Left lung (tissue), 10 donors: ENCODE measurements around the gene ZNF3. TPM values are rescaled to one million over a fixed set of nuclear protein-coding genes. Genes with fewer than 3 reads are reported as not detected.

Experiments
- ATAC-seq: fragments of 200-7000 bp; cut with Tn5 transposase; one replicate; pipeline ENCODE4 v1.9.1; 2020; ENCODE audit warnings: moderate library complexity
- DNase-seq, 4 donors: peaks; one replicate each; pipeline ENCODE4 v3.0.0-alpha.2; 2013 to 2020
- H3K27ac ChIP-seq, 2 donors: fragments of 200-600 bp; sonication (generic) in 1 of 2; one replicate each; pipeline versions ENCODE4 v1.5.0 to v1.8.0; 2020 to 2021
- H3K27me3 ChIP-seq, 2 donors: fragments of 200-600 bp; sonication (generic) in 1 of 2; one replicate each; pipeline versions ENCODE4 v1.5.0 to v1.8.0; 2020 to 2021
- H3K36me3 ChIP-seq, 2 donors: fragments of 200-600 bp; sonication (generic) in 1 of 2; one replicate each; pipeline versions ENCODE4 v1.5.0 to v1.8.0; 2020 to 2021
- H3K4me1 ChIP-seq, 2 donors: fragments of 200-600 bp; one replicate each; pipeline ENCODE4 v1.8.0; 2021
- H3K4me3 ChIP-seq, 2 donors: fragments of 200-600 bp; sonication (generic) in 1 of 2; one replicate each; pipeline versions ENCODE4 v1.5.0 to v1.8.0; 2020 to 2021; ENCODE audit warnings: mild to moderate bottlenecking in 1 of 2
- H3K9me3 ChIP-seq, 2 donors: fragments of 200-600 bp; sonication (generic) in 1 of 2; one replicate each; pipeline versions ENCODE4 v1.5.0 to v1.8.0; 2020 to 2021
- CTCF ChIP-seq, 2 donors: fragments of 200-600 bp; sonication (generic) in 1 of 2; IDR thresholded peaks; one replicate each; pipeline versions ENCODE4 v1.5.0 to v1.8.0; 2021; ENCODE audit warnings: antibody characterized with exemption in 2 of 2
- intact Hi-C, 2 donors: fragments of 100-400 bp; cut with DNase I; formaldehyde crosslinking; loops; one replicate each; pipeline versions ENCODE4 v1.11.2 to v1.14.2; 2022
- polyA plus RNA-seq, 6 donors: library from polyadenylated mRNA; unstranded; fragments of 120-200 nt; gene quantifications; one replicate each; pipeline ENCODE4 v1.2.1, GENCODE V29; 2013; ENCODE audit not compliant: insufficient read length in 6 of 6
- total RNA-seq, 2 donors: library from RNA; stranded (reverse); fragmentation: NEBNext Ultra II Directional; extraction: Animal tissue kit (Norgen Biotek cat#: 25700); gene quantifications; one replicate each; pipeline ENCODE4 v1.2.1, GENCODE V29; 2021
- donor health status: DM: no; HTN: yes; CAD: no.
- donor health status: DM: no; HTN: no; CAD: no.

The ZNF3 gene
- total and polyA plus RNA-seq, 8 donors: 22.5 to 53.1 (median 49.5) TPM

- Histone ChIP-seq H3K4me3 (peak within 1 kb of the TSS; percentile 90 to 95), H3K27me3 (no peaks in the 10 kb centered on the region), H3K27ac (peak within 1 kb of the TSS; percentile 93 to 97), H3K9me3 (no peaks in the 10 kb centered on the region), H3K36me3 (peaks cover 0 to 65% of the 10 kb centered on the region in 2 donors), H3K4me1 (peaks cover 20 to 28% of the 10 kb centered on the region in 2 donors)
- intact Hi-C loops: no loop called here
- DNase-seq (peak; percentile 96 to 100 (median 98)), ATAC-seq (peak; percentile 94)
- peak in 1 of 2 donors; percentile 13 for TF ChIP-seq CTCF (IDR thresholded peaks at IDR 0.05)
Measured at GRCh38 chr7:100101016-100101862, 19.7 kb upstream of the ZNF3 start, which contains the start of the genes AP4M1 and MCM7. AP4M1 (plus strand) TSS chr7:100101643; CDS start chr7:100101715, 72 bp downstream. MCM7 (minus strand) TSS chr7:100101397; CDS start chr7:100101294, 103 bp downstream.

GRCh38 chr7:100100420-100101015 is 19.0 kb upstream of the ZNF3 start:
- intact Hi-C loops: no loop called here
- TF ChIP-seq CTCF (IDR thresholded peaks at IDR 0.05): no peak
- peak overlapping the region; percentile 90 to 95 for H3K4me3 ChIP-seq
- ATAC-seq (peak; percentile 94), DNase-seq (peak; percentile 93 to 97 (median 96))
- peaks cover 4 to 65% of the 10 kb centered on the region in 2 donors for H3K36me3 ChIP-seq
- H3K9me3 ChIP-seq: no peaks in the 10 kb centered on the region
- H3K4me1 ChIP-seq: peaks cover 20 to 28% of the 10 kb centered on the region in 2 donors
- H3K27ac ChIP-seq: peak overlapping the region; percentile 93 to 97
- no peaks in the 10 kb centered on the region for H3K27me3 ChIP-seq

- Histone ChIP-seq H3K27ac (no peak overlapping the region), H3K36me3 (peaks cover 11 to 65% of the 10 kb centered on the region in 2 donors)
Measured at GRCh38 chr7:100099452-100099851, 17.9 kb upstream of the ZNF3 start.

GRCh38 chr7:100098913-100099312 is 17.4 kb upstream of the ZNF3 start:
- intact Hi-C loops: no loop called here
- Histone ChIP-seq H3K27ac (peak overlapping the region in 1 of 2 donors; percentile 18), H3K36me3 (peaks cover 11 to 65% of the 10 kb centered on the region in 2 donors), H3K9me3 (no peaks in the 10 kb centered on the region), H3K4me3 (no peak overlapping the region), H3K4me1 (peaks cover 20 to 28% of the 10 kb centered on the region in 2 donors), H3K27me3 (no peaks in the 10 kb centered on the region)
- TF ChIP-seq CTCF (IDR thresholded peaks at IDR 0.05): no peak
- no peak for DNase-seq
- no peak for ATAC-seq

More at GRCh38 chr7:100099452-100099851, 17.9 kb upstream of the ZNF3 start:
- ATAC-seq (no peak), DNase-seq (no peak)
- peak overlapping the region; percentile 90 to 95 for H3K4me3 ChIP-seq
- TF ChIP-seq CTCF (IDR thresholded peaks at IDR 0.05): no peak
- no peaks in the 10 kb centered on the region for H3K27me3 ChIP-seq
- no peaks in the 10 kb centered on the region for H3K9me3 ChIP-seq
- H3K4me1 ChIP-seq: peaks cover 20 to 28% of the 10 kb centered on the region in 2 donors
- intact Hi-C loops: no loop called here

GRCh38 chr7:100095704-100096103 is 14.2 kb upstream of the ZNF3 start:
- TF ChIP-seq CTCF (IDR thresholded peaks at IDR 0.05): no peak
- H3K36me3 ChIP-seq: peaks cover 11 to 88% of the 10 kb centered on the region in 2 donors

More at GRCh38 chr7:100095704-100096103, 14.2 kb upstream of the ZNF3 start:
- ATAC-seq (no peak), DNase-seq (no peak)
- Histone ChIP-seq H3K4me3 (no peak overlapping the region), H3K4me1 (peaks cover 16 to 27% of the 10 kb centered on the region in 2 donors), H3K27ac (no peak overlapping the region), H3K27me3 (no peaks in the 10 kb centered on the region), H3K9me3 (no peaks in the 10 kb centered on the region)
- intact Hi-C loops: no loop called here
